Measurements from ENCODE around the gene CC2D1A. TPM values are rescaled to one million over a fixed set of nuclear protein-coding genes. Genes with fewer than 3 reads are reported as not detected.
"Not testable (repeated sequence)": the region's sequence is repeated elsewhere in the genome, so short reads cannot be mapped to it uniquely, and the experiment has no call there.

The CC2D1A gene
- total RNA-seq, 1 experiment from 2014 or later: 22.8 TPM

DNA sequence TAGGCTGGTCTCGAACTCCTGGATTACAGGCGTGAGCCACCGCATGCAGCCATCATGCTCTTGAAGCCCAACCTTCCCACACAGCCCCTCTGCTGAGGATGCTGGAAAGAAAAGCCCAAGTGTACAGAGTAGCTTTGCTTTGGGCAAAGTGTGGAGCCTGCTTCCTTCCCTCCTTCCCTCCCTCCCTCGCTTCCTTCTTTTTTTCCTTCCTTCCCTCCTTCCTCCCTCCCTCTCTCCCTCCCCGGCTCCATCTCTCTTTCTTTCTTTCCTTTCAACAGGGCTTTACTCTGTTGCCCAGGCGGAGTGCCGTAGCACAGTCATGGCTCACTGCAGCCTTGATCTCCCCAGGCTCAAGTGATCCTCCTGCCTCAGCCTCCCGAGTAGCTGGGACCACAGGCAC, 2.7 kb downstream of the CC2D1A start:
- Histone ChIP-seq H3K36me3 (replicated peaks; ENCODE audit: control insufficient read depth, insufficient read depth, low read length) (peaks cover 2% of the 10 kb centered on the region), H3K4me3 (ENCODE audit: insufficient read depth, low read depth, low read length) (no peak overlapping the region), H3K27me3 (ENCODE audit: control insufficient read depth, insufficient read depth, low read length) (peaks cover 9% of the 10 kb centered on the region)
- no peak for DNase-seq

DNA sequence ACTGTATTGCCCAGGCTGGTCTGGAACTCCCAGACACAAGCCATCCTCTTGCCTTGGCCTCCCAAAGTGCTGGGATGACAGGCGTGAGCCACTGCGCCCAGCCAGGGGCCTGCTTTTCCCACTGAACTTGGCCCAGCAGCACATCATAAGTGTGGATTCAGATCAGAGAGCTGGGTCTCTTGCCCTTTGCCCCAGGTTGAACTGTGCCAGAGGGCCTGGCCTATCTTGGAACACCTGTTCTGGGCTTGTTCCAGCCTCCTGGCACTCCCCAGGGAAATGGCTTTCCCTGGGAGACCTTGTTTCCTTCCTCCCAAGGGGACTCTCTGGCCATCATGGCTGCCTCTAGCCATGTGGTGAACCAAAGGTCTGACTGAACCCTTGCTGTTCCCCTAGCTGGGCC, 3.4 kb downstream of the CC2D1A start:
- peaks cover 9% of the 10 kb centered on the region for H3K27me3 ChIP-seq (ENCODE audit: control insufficient read depth, insufficient read depth, low read length)
- no peak overlapping the region for H3K4me3 ChIP-seq (ENCODE audit: insufficient read depth, low read depth, low read length)
- H3K36me3 ChIP-seq (replicated peaks; ENCODE audit: control insufficient read depth, insufficient read depth, low read length): peaks cover 2% of the 10 kb centered on the region
- DNase-seq: no peak

DNA sequence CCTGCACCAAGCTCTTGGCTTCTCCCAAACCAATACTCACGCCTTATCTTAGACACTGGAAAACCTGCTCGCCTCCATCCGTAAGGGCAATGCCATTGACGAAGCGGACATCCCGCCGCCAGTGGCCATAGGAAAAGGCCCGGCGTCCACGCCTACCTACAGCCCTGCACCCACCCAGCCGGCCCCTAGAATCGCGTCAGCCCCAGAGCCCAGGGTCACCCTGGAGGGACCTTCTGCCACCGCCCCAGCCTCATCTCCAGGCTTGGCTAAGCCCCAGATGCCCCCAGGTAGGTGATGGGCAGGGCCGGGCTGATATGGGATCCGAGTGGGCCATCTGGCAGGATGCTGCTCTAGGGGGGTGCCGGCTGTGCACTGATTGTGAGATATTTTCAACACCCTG, 7.4 kb downstream of the CC2D1A start:
- DNase-seq: peak; percentile 24
- H3K27me3 ChIP-seq (ENCODE audit: control insufficient read depth, insufficient read depth, low read length): no peaks in the 10 kb centered on the region
- H3K36me3 ChIP-seq (replicated peaks; ENCODE audit: control insufficient read depth, insufficient read depth, low read length): peaks cover 7% of the 10 kb centered on the region
- no peak overlapping the region for H3K4me3 ChIP-seq (ENCODE audit: insufficient read depth, low read depth, low read length)

DNA sequence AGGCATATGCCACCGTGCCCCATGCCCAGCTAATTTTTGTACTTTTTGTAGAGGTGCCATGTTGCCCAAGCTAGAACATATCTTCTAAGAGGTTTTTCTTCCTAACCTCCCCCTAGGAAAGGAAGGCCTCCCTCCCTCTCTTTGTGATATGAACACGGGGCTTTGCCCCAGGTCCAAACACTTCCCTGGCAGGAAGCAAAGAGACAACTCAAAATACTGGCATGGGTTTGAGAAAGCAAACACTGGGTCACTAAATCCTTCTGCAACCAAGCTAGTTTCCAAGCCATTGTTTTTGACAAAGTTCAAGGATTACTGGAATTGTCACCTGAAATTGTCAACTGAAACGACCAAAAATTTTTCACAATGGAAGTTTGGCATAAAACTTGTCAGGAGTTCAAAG, 8.8 kb downstream of the CC2D1A start:
- DNase-seq: no peak
- Histone ChIP-seq H3K36me3 (replicated peaks; ENCODE audit: control insufficient read depth, insufficient read depth, low read length) (peaks cover 7% of the 10 kb centered on the region), H3K4me3 (ENCODE audit: insufficient read depth, low read depth, low read length) (no peak overlapping the region), H3K27me3 (ENCODE audit: control insufficient read depth, insufficient read depth, low read length) (no peaks in the 10 kb centered on the region)

DNA sequence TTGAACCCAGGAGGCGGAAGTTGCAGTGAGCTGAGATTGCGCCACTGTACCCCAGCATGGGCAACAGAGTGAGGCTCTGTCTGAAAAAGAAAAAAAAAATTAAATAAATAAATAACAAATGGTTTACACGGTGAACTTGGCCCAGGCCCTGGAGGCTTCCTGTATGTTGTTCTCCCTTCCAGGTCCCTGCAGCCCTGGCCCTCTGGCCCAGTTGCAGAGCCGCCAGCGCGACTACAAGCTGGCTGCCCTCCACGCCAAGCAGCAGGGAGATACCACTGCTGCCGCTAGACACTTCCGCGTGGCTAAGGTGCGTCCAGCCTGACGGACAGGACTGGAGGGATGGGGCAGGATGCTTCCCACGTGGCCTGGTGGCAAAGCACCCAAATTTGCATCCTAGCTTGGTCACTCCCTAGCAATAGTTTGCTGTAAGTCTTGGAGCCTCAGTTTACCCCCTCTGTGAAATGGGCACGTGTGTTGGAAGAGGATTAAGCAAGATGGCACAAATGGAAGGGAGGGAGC, 11.9 kb downstream of the CC2D1A start:
- DNase-seq: peak; percentile 25
- no peaks in the 10 kb centered on the region for H3K27me3 ChIP-seq (ENCODE audit: control insufficient read depth, insufficient read depth, low read length)
- H3K4me3 ChIP-seq (ENCODE audit: insufficient read depth, low read depth, low read length): no peak overlapping the region
- H3K36me3 ChIP-seq (replicated peaks; ENCODE audit: control insufficient read depth, insufficient read depth, low read length): peaks cover 26% of the 10 kb centered on the region

DNA sequence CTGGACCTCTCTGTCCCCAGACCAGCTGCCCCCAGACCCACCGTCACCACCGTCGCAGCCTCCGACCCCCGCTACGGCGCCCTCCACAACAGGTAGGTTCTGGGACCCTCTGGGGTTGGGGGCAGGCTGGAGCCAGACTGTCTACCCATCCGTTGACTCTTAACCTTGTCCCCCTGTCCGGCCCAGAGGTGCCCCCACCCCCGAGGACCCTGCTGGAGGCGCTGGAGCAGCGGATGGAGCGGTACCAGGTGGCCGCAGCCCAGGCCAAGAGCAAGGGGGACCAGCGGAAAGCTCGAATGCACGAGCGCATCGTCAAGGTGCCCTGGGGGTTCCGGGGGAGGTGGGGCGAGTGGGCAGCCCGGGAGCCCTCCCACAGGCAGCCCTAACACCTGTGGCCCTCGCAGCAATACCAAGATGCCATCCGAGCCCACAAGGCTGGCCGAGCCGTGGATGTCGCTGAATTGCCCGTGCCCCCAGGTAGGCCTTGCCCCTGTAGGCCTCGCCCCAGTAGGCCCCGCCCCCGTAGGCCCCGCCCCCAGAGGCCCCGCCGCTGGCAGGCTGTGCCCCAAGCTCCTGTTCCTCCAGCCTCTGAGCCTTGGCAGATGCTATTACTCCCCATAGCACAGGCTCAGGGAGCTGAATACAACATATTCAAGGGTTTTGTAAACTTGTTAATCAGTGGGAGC, 12.9 kb downstream of the CC2D1A start:
- peak; percentile 93 for DNase-seq
- peaks cover 29% of the 10 kb centered on the region for H3K36me3 ChIP-seq (replicated peaks; ENCODE audit: control insufficient read depth, insufficient read depth, low read length)
- no peak overlapping the region for H3K4me3 ChIP-seq (ENCODE audit: insufficient read depth, low read depth, low read length)
- no peaks in the 10 kb centered on the region for H3K27me3 ChIP-seq (ENCODE audit: control insufficient read depth, insufficient read depth, low read length)

DNA sequence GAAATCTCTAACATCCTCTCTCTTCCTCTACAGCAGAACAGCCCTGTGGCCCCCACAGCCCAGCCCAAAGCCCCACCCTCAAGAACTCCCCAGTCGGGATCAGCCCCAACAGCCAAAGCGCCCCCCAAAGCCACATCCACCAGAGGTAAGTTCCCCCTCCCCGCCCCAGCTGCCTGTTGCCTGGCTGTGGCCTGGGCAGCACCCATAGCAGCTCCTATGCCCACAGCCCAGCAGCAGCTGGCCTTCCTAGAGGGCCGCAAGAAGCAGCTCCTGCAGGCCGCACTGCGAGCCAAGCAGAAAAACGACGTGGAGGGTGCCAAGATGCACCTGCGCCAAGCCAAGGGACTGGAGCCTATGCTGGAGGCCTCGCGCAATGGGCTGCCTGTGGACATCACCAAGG, 14.5 kb downstream of the CC2D1A start:
- DNase-seq: peak; percentile 16
- H3K4me3 ChIP-seq (ENCODE audit: insufficient read depth, low read depth, low read length): no peak overlapping the region
- H3K36me3 ChIP-seq (replicated peaks; ENCODE audit: control insufficient read depth, insufficient read depth, low read length): peaks cover 29% of the 10 kb centered on the region
- H3K27me3 ChIP-seq (ENCODE audit: control insufficient read depth, insufficient read depth, low read length): no peaks in the 10 kb centered on the region

DNA sequence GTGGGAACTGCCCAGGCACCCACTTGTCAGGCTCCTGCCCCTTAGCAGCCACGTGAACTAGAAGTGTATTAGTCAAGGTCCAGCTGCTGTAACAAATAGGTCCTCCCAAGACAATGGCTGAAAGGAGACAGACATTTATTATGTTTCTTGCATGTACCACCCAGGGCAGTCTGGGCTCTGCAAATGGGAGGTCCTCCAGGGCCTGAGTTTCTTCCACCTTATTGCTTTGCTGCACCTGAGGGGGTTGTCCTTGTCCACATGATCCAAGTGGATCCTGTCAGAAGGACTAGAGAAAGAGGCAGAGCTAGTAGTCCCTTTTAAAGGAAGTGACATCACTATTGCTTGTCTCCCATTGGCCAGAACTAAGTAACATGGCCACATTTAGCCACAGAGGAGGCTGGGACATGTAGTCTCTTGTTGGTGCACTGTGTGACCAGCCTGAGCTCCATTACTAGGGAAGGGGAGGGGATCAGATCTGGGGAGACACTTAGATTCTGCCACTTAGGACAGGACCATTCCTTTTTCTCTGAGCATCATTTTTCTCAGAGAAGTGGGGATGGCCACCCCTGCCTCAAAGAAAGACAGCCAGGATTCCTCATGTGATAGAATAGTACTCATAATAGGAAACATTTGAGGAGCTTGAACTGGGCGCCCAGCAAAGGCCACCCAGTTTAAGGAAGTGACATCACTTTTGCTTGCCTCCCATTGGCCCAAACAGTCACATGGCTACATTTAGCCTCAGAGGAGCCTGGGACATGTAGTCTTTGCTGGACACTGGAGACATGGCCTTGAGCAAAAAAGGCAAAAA, 15.1 kb downstream of the CC2D1A start:
- no peaks in the 10 kb centered on the region for H3K27me3 ChIP-seq (ENCODE audit: control insufficient read depth, insufficient read depth, low read length)
- peaks cover 29% of the 10 kb centered on the region for H3K36me3 ChIP-seq (replicated peaks; ENCODE audit: control insufficient read depth, insufficient read depth, low read length)
- peak; percentile 81 for DNase-seq
- no peak overlapping the region for H3K4me3 ChIP-seq (ENCODE audit: insufficient read depth, low read depth, low read length)

DNA sequence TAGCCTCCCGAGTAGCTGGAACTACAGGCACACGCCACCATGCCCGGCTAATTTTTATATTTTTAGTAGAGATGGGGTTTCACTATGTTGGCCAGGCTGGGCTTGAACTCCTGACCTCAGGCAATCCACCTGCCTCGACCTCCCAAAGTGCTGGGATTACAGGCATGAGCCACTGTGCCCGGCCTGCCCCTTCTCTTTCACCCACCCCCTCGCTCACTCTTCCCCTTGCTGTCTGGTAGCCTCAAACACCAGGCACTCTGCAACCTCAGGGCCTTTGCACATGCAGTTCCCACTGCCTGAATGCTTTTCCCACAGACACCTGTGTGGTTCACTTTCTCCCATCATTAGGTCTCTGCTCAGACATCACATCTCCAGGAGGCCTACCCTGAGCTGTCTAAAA, 16.1 kb downstream of the CC2D1A start:
- H3K36me3 ChIP-seq (replicated peaks; ENCODE audit: control insufficient read depth, insufficient read depth, low read length): peaks cover 30% of the 10 kb centered on the region
- not testable (repeated sequence) for H3K27me3 ChIP-seq (ENCODE audit: control insufficient read depth, insufficient read depth, low read length)

DNA sequence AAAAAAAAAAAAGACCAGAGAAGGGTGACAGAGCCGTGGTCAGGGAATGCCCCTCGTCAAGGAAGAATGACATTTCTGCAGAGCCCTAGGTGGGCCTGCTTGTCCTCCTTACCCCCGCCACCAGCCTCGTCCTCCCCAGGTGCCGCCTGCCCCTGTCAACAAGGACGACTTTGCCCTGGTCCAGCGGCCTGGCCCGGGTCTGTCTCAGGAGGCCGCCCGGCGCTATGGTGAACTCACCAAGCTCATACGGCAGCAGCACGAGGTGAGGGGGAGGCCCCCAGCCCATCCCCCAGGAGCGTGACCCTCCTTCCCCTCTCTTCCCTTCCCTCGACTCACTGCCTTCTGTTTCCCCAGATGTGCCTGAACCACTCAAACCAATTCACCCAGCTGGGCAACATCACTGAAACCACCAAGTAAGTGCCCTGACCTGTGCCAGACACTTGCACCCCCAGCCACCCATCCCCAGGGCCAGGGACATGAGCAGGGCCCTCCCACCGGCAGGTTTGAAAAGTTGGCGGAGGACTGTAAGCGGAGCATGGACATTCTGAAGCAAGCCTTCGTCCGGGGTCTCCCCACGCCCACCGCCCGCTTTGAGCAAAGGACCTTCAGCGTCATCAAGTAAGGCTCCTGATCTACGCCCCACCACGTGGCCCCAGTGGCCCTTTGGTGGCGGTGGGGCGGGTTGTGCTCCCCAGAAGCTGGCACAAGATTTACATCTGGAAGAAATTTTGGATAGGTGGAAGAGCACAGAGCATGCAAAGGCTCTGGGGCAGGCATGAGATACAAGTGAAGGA, 17.4 kb downstream of the CC2D1A start:
- Histone ChIP-seq H3K36me3 (replicated peaks; ENCODE audit: control insufficient read depth, insufficient read depth, low read length) (peaks cover 30% of the 10 kb centered on the region), H3K27me3 (ENCODE audit: control insufficient read depth, insufficient read depth, low read length) (no peaks in the 10 kb centered on the region), H3K4me3 (ENCODE audit: insufficient read depth, low read depth, low read length) (no peak overlapping the region)
- DNase-seq: peak; percentile 18

More for the DNA sequence above, 16.1 kb downstream of the CC2D1A start:
- H3K4me3 ChIP-seq (ENCODE audit: insufficient read depth, low read depth, low read length); DNase-seq: not testable (repeated sequence)

DNA sequence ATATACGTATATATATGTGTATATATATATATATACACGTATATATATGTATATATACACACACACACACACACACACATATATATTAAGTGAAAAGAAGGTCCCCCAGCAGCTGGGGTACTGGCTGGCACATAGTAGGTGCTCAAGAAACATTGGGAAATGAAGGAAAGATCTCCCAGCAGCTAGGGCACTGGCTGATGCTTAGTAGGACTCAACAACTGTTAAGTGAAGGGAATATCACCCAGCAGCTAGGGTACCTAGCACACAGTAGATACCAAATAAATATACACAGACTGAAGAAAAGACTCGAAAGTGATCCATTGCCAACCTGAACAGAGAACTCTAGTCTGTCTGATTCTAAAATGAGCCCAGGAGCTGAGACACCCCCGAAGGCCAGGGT, 20.0 kb downstream of the CC2D1A start:
- Histone ChIP-seq H3K27me3 (ENCODE audit: control insufficient read depth, insufficient read depth, low read length) (no peaks in the 10 kb centered on the region), H3K4me3 (ENCODE audit: insufficient read depth, low read depth, low read length) (no peak overlapping the region), H3K36me3 (replicated peaks; ENCODE audit: control insufficient read depth, insufficient read depth, low read length) (peaks cover 20% of the 10 kb centered on the region)
- peak; percentile 7 for DNase-seq

DNA sequence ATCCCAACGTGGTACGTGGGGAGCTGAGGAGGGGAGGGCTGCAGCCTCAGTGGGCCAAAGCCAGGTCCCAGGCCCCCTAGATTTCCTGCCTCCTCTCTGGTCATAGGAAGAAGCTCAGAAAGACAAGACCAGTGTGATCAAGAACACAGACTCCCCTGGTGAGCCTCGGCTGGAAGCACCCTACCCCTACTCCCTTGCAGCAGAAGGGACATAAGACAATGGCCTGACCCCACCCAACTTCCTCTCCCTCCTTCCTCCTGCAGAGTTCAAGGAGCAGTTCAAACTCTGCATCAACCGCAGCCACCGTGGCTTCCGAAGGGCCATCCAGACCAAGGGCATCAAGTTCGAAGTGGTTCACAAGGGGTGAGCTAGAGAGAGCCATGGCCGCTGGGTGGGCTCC, 20.7 kb downstream of the CC2D1A start:
- H3K27me3 ChIP-seq (ENCODE audit: control insufficient read depth, insufficient read depth, low read length): no peaks in the 10 kb centered on the region
- peaks cover 14% of the 10 kb centered on the region for H3K36me3 ChIP-seq (replicated peaks; ENCODE audit: control insufficient read depth, insufficient read depth, low read length)
- DNase-seq: peak; percentile 8
- no peak overlapping the region for H3K4me3 ChIP-seq (ENCODE audit: insufficient read depth, low read depth, low read length)

DNA sequence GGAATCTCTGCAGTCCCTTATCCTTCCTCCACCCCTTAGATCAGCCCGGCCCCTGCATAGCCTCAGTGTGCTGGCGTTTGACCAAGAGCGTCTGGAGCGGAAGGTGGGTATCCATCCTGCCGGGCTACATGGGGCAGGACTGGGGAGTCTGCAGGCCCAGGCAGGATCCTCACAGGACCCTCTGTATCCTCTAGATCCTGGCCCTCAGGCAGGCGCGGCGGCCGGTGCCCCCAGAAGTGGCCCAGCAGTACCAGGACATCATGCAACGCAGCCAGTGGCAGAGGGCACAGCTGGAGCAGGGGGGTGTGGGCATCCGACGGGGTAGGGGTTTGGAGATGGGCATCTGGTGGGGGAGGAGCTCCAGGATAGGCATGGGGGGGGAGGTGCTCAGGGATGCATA, 23.3 kb downstream of the CC2D1A start:
- peak; percentile 67 for DNase-seq
- Histone ChIP-seq H3K4me3 (ENCODE audit: insufficient read depth, low read depth, low read length) (no peak overlapping the region), H3K36me3 (replicated peaks; ENCODE audit: control insufficient read depth, insufficient read depth, low read length) (peaks cover 5% of the 10 kb centered on the region), H3K27me3 (ENCODE audit: control insufficient read depth, insufficient read depth, low read length) (no peaks in the 10 kb centered on the region)

DNA sequence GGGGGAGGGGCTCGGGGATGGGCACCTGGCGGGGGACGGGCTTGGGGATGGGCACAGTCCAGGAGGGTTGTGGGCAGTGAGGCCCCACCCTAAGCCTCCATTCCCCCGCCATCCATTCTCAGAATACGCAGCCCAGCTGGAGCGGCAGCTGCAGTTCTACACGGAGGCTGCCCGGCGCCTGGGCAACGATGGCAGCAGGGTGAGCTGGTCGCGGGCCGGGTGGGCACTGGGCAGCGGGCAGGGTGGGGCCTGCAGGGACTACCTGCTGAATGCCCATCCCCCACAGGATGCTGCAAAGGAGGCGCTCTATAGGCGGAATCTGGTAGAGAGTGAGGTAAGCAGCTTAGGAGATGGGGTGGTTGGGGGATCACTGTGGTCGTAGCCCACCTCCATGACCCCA, 24.0 kb downstream of the CC2D1A start:
- DNase-seq: no peak
- Histone ChIP-seq H3K27me3 (ENCODE audit: control insufficient read depth, insufficient read depth, low read length) (no peaks in the 10 kb centered on the region), H3K4me3 (ENCODE audit: insufficient read depth, low read depth, low read length) (no peak overlapping the region), H3K36me3 (replicated peaks; ENCODE audit: control insufficient read depth, insufficient read depth, low read length) (peaks cover 3% of the 10 kb centered on the region)
